SK-N-SH treated with all-trans-retinoic acid at 6 μM for 48 hours (cell line): ENCODE results near the gene TTYH3.

Source experiments
- ARNTL ChIP-seq: fragments of 450-650 bp; formaldehyde crosslinking; IDR thresholded peaks from 2 replicates; pipeline ENCODE4 v1.5.0; 2020; ENCODE audit warnings: low read depth, mild to moderate bottlenecking, moderate library complexity, borderline replicate concordance
- BACH2 ChIP-seq: fragments of 250-450 bp; sonication (Bioruptor Pico); IDR thresholded peaks from 2 replicates; pipeline ENCODE4 v1.9.0; 2021; ENCODE audit warnings: mild to moderate bottlenecking, borderline replicate concordance
- RARB ChIP-seq: fragments of 250-450 bp; sonication (Bioruptor Pico); IDR thresholded peaks from 2 replicates; pipeline ENCODE4 v1.8.0; 2021; ENCODE audit warnings: mild to moderate bottlenecking, moderate library complexity
- TOX ChIP-seq: fragments of 250-450 bp; sonication (Bioruptor Pico); IDR thresholded peaks from 2 replicates; pipeline ENCODE4 v1.8.0; 2021; ENCODE audit warnings: mild to moderate bottlenecking, moderate library complexity, borderline replicate concordance
- ZFP3 ChIP-seq: fragments of 250-450 bp; sonication (Bioruptor Pico); IDR thresholded peaks from 2 replicates; pipeline ENCODE4 v1.5.0; 2020; ENCODE audit warnings: mild to moderate bottlenecking, moderate library complexity
- ZFP30 ChIP-seq: fragments of 450-650 bp; formaldehyde crosslinking; IDR thresholded peaks from 2 replicates; pipeline ENCODE4 v1.5.0; 2022; ENCODE audit warnings: mild to moderate bottlenecking, moderate library complexity
- ZNF565 ChIP-seq: fragments of 450-650 bp; formaldehyde crosslinking; conservative IDR thresholded peaks from 2 replicates; pipeline ENCODE4 v1.5.0; 2020; ENCODE audit warnings: low read depth, mild to moderate bottlenecking, moderate library complexity
- TF ChIP-seq, protein P1 (sequence below): fragments of 250-450 bp; sonication (Bioruptor Pico); IDR thresholded peaks from 2 replicates; pipeline ENCODE4 v1.8.0; 2020; ENCODE audit warnings: mild to moderate bottlenecking, moderate library complexity, borderline replicate concordance
- TF ChIP-seq, protein P2 (sequence below): fragments of 250-450 bp; sonication (Bioruptor Pico); IDR thresholded peaks from 2 replicates; pipeline ENCODE4 v1.5.1; 2020; ENCODE audit warnings: low read depth, mild to moderate bottlenecking, moderate library complexity

DNA sequence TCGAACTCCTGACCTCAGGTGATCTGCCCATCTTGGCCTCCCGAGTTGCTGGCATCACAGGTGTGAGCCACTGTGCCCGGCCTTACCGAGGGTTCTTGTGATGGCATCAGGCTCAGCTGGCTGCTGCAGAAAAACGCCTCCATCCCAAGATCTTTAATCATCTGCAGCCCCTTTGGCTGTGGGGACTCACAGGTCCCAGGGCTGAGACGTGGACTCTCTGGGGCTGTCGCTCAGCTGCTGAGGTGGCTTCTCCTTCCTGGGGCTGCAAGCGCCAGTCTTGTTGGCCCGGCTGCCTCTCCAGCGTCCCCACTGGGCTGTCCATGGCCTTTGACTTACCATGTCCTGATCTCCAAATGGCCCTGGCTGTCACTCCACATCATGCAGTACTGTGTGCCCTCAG lies 76.3 kb downstream of the TTYH3 start:
- TF ChIP-seq ZFP3 (CRISPR knock-in tag) (no peak), ARNTL (CRISPR knock-in tag) (no peak), BACH2 (CRISPR knock-in tag) (no peak), ZNF565 (CRISPR knock-in tag) (no peak), ZFP30 (CRISPR knock-in tag) (no peak), TOX (CRISPR knock-in tag) (no peak), RARB (CRISPR knock-in tag) (no peak)
- TF ChIP-seq, protein P1, sequence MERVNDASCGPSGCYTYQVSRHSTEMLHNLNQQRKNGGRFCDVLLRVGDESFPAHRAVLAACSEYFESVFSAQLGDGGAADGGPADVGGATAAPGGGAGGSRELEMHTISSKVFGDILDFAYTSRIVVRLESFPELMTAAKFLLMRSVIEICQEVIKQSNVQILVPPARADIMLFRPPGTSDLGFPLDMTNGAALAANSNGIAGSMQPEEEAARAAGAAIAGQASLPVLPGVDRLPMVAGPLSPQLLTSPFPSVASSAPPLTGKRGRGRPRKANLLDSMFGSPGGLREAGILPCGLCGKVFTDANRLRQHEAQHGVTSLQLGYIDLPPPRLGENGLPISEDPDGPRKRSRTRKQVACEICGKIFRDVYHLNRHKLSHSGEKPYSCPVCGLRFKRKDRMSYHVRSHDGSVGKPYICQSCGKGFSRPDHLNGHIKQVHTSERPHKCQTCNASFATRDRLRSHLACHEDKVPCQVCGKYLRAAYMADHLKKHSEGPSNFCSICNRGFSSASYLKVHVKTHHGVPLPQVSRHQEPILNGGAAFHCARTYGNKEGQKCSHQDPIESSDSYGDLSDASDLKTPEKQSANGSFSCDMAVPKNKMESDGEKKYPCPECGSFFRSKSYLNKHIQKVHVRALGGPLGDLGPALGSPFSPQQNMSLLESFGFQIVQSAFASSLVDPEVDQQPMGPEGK (CRISPR knock-in tag): no peak
- TF ChIP-seq, protein P2, sequence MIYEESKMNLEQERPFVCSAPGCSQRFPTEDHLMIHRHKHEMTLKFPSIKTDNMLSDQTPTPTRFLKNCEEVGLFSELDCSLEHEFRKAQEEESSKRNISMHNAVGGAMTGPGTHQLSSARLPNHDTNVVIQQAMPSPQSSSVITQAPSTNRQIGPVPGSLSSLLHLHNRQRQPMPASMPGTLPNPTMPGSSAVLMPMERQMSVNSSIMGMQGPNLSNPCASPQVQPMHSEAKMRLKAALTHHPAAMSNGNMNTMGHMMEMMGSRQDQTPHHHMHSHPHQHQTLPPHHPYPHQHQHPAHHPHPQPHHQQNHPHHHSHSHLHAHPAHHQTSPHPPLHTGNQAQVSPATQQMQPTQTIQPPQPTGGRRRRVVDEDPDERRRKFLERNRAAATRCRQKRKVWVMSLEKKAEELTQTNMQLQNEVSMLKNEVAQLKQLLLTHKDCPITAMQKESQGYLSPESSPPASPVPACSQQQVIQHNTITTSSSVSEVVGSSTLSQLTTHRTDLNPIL (CRISPR knock-in tag): no peak
